NCI-H2227 treated with DMSO at 0.1 percent for 48 hours (cell line): Measurements from ENCODE around the gene DNAJB4.
"Not testable (repeated sequence)": the region's sequence is repeated elsewhere in the genome, so short reads cannot be mapped to it uniquely, and the experiment has no call there.

Source experiments
- DNase-seq: peaks from one replicate; lab custom pipeline; 2025; lab: John Stamatoyannopoulos, UW

Gene DNAJB4

GRCh38 chr1:78004719-78005447 is at the start of gene DNAJB4:
Gene DNAJB4, plus strand, starts transcription at chr1:78004939. Its CDS starts 172 bp downstream, at chr1:78005111.
- peak; percentile 97 for DNase-seq

DNA sequence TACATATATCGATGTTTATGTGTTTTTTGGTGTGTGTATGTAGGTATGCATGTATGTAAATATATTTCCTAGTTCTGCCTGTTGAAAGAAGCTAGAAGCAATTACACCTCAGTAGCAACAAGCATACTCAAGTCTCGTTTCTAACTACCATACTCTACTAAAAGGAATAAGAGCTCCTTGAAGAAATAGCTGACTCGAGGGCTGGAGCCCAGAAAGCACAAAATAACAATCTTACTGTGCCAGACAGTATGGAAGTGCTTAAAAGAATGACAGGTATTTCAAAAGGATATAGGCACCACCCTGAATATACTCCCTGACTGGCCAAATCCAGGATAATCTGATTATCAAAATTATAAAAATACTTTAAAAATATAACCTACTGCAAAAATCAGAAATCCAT is 49.0 kb upstream of the DNAJB4 start:
- DNase-seq, result no peak

DNA sequence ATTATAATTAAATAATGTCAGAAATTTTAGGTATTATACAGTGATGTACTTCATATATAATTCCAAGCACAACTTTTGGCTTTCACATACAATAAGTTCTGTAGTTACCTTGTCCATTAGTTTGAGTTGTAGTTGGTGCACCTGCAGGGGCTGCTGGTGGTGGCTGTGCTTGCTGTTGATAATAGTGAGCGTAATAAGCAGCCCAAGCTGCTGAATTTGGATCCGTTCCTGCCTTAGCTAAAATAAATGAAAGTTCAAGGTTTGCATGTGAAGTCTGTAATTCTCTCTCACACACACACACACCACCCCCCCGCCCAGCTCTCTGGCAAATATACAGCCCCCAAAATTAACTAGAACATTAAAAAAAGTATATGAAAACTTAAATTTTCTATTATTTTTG is 48.3 kb upstream of the DNAJB4 start:
- no peak for DNase-seq

- DNase-seq, result no peak
These were observed 46.3 kb upstream of the DNAJB4 start for GRCh38 chr1:77958391-77958790.

DNA sequence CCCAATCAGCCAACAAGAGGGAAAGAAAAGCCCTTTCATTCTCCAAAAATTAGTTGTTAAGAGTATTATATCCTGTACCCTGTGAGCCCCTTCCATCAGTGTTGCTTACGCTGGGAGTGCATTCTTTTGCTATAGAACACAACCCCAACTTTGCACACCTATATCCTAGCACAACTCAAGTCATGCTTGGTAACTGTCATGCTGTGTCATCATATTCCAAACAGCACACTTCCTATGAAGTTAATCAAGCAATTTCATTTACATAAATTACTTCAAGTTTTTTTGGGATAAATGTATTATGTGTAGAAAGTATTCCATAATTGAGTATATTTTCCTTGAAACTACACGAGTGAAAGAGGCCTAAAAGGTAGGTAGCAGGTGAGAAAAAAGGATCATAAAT is 45.9 kb upstream of the DNAJB4 start:
- DNase-seq, result no peak

DNA sequence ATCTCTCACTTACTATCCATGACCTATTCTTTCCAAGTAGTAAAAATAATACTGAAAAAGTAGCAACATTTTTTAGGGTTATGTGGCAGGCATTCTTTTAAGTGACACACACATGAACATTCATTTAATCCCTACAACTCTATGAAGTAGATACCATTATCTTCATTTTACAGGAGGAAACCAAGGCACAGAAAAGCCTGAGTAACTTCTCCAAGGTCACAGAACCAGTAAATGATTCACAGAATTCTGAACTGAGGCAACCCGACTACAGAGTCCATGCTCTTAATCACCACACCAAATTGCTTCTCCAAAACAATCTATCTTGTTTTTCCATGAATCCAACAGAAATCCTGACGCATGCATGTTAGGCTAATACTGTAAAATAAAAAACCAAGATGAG is 43.3 kb upstream of the DNAJB4 start:
- DNase-seq, result no peak

DNA sequence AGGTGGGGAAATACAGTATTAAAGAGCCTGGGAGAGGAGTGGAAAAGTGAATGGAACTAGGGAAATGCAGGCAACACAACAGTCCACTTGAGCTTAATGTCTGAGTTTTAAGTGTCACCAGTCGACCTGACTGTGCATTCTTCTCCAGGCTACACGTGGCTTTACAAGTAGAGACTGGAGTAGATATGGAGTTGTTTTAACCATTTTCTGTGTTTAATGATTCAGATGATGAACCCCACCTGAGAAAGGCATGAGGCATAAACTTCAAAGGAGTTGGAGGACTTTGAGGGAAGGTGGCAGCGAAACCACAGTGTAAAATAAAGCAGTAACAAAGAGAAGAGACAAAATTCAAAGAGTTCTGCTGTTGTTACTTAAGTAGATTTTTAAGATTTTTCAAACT is 38.4 kb upstream of the DNAJB4 start:
- DNase-seq, result no peak

- DNase-seq, result no peak
These were observed 34.5 kb upstream of the DNAJB4 start for GRCh38 chr1:77970192-77970591.

- DNase-seq, result no peak
These were observed 32.7 kb upstream of the DNAJB4 start for GRCh38 chr1:77972080-77972479.

GRCh38 chr1:77975386-77975785 is 29.4 kb upstream of the DNAJB4 start:
- DNase-seq, result no peak

DNA sequence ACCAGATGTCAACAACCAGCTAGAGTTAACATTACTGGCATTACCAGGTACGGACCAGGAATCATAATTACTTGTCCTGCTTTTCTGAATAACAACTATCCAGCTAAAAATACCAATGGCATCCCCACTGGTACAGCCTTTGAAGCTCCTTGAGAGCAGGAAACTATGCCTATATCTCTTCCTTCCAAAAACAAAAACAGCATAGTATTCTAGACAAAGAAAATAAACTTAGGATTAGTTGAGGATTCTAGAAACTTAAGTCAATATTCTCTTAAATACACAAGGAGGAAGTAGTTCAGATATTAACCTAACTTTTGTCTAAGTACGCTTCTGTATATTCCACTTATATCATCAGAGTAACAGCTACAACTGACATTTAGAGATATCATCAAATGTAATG is 28.8 kb upstream of the DNAJB4 start:
- DNase-seq, result no peak

GRCh38 chr1:77976433-77977076 is 28.2 kb upstream of the DNAJB4 start:
- DNase-seq, result no peak

- DNase-seq, result no peak
These were observed 26.8 kb upstream of the DNAJB4 start for GRCh38 chr1:77977989-77978292.

- DNase-seq, result peak; percentile 89
These were observed 26.3 kb upstream of the DNAJB4 start for GRCh38 chr1:77978293-77978968.

GRCh38 chr1:77978969-77979876 is 25.5 kb upstream of the DNAJB4 start, which contains the start of gene FUBP1:
Gene FUBP1, minus strand, starts transcription at chr1:77979072. Its CDS starts 68 bp downstream, at chr1:77979004.
- DNase-seq, result peak; percentile 99

DNA sequence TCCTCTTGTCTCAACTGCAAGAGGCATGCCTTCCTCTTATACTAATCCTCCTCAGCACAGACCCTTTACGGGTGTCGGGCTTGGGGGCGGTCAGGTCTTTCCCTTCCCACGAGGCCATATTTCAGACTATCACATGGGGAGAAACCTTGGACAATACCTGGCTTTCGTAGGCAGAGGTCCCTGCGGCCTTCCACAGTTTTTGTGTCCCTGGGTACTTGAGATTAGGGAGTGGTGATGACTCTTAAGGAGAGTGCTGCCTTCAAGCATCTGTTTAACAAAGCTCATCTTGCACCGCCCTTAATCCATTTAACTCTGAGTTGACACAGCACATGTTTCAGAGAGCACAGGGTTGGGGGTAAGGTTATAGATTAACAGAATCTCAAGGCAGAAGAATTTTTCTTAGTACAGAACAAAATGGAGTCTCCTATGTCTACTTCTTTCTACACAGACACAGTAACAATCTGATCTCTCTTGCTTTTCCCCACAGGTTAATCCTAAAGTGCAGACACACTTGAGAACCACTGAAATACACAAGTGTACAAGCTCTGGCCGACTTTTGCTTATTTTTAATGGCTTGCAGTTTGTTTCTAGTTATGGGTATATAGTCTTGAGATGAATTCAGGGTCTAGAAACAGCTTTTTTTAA is 21.3 kb upstream of the DNAJB4 start:
- DNase-seq, result not testable (repeated sequence)

- no peak for DNase-seq
These were observed 20.8 kb upstream of the DNAJB4 start for GRCh38 chr1:77983997-77984355.

GRCh38 chr1:77984629-77985028 is 20.1 kb upstream of the DNAJB4 start:
- no peak for DNase-seq

DNA sequence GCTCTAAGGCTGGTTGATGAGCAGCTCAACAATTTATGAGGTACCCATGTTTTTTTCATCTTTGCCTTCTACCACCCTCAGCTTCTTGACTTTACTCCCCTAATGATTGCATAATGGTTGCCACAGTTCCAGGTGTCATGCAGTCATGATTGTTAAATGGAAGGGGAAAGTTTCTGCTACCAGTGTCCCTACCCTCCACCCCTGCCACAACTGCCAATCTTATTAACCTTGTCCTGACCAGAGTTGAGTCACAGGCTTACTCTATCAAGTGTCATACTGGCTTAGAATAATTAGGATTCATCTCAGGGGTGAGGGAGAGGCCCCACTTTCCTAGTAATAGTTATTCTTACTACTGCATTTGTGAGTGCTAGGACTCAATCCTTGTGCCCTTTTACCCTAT is 17.9 kb upstream of the DNAJB4 start:
- DNase-seq, result no peak

DNA sequence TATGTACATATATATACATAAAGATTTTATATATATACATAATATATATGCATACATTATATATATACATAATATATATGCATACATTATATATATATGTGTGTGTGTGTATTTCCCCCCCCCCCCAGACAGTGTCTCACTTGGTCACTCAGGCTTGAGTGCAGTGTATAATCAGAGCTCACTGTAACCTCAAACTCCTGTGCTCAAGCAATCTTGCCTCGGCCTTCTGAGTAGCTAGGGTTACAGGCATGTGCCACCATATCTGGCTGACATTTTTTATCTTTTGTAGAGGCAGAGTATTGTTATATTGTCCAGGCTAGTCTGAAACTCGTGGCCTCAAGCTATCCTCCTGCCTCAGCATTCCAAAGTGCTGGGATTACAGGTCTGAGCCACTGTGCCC is 16.8 kb upstream of the DNAJB4 start:
- DNase-seq, result no peak

DNA sequence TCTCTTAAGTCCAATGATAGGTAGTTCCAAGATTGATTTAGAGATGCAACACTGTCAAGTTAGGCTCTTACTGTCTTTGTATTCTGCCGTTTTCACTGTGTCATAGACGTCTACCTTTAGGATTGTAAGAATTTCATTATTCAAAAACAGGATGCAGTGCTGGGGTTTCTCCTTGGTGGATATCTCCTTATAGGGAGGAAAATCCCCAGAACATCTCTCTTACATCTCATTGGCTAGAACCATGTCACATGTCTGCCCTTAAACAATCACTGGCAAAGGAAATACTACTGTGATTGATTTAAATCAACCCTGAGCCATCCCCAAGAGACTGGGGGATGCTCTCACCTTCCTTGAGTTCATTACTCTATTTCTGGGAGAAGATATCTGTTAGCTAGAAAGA is 15.0 kb upstream of the DNAJB4 start:
- no peak for DNase-seq
